Naive B cell (primary cell): ENCODE results near the gene KCNG2. TPM values are rescaled to one million over a fixed set of nuclear protein-coding genes. Genes with fewer than 3 reads are reported as not detected.
"Not testable (repeated sequence)": the region's sequence is repeated elsewhere in the genome, so short reads cannot be mapped to it uniquely, and the experiment has no call there.

Experiments used
- ATAC-seq, 2 donors: fragments of 150-1000 bp; cut with Tn5 transposase; 2 replicates each; pipeline ENCODE4 v1.10.0; 2021; ENCODE audit warnings: low read depth in 2 of 2, mild to moderate bottlenecking in 2 of 2, moderate library complexity in 2 of 2
- DNase-seq: peaks from one replicate; pipeline ENCODE4 v3.0.0; 2022
- H3K27ac Mint-ChIP-seq, 6 donors: one replicate each; pipeline ENCODE4 v1.8.0; 2020 to 2022; ENCODE audit warnings: mild to moderate bottlenecking in 6 of 6, mixed read lengths in 6 of 6, moderate library complexity in 5 of 6, inconsistent platforms in 2 of 6
- H3K27me3 Mint-ChIP-seq, 3 donors: one replicate each; pipeline ENCODE4 v1.8.0; 2021 to 2022; ENCODE audit warnings: mixed read lengths in 3 of 3, mild to moderate bottlenecking in 1 of 3
- H3K36me3 Mint-ChIP-seq, 2 donors: one replicate each; pipeline ENCODE4 v1.8.0; 2020 to 2022; ENCODE audit warnings: mixed read lengths in 2 of 2, inconsistent platforms in 1 of 2, mild to moderate bottlenecking in 1 of 2
- H3K4me1 Mint-ChIP-seq, 3 donors: one replicate each; pipeline ENCODE4 v1.8.0; 2020 to 2022; ENCODE audit warnings: mixed read lengths in 3 of 3, inconsistent platforms in 1 of 3, mild to moderate bottlenecking in 1 of 3, moderate library complexity in 1 of 3
- H3K4me3 Mint-ChIP-seq, 8 donors: one replicate each; pipeline ENCODE4 v1.8.0; 2020 to 2022; ENCODE audit warnings: mild to moderate bottlenecking in 8 of 8, mixed read lengths in 8 of 8, moderate library complexity in 8 of 8, inconsistent platforms in 2 of 8
- H3K9me3 Mint-ChIP-seq, 7 donors: one replicate each; pipeline ENCODE4 v1.8.0; 2020 to 2022; ENCODE audit warnings: mixed read lengths in 7 of 7, mild to moderate bottlenecking in 5 of 7, inconsistent platforms in 2 of 7, moderate library complexity in 1 of 7
- polyA plus RNA-seq, 6 donors: library from polyadenylated mRNA; unstranded; fragments of 300-500 nt; fragmentation: Illumina TruSeq; gene quantifications; one replicate each; pipeline ENCODE4 v1.2.3, GENCODE V29; 2021; ENCODE audit warnings: low read depth in 6 of 6

KCNG2 gene
- polyA plus RNA-seq, 6 donors from 2014 or later, result not detected

DNA sequence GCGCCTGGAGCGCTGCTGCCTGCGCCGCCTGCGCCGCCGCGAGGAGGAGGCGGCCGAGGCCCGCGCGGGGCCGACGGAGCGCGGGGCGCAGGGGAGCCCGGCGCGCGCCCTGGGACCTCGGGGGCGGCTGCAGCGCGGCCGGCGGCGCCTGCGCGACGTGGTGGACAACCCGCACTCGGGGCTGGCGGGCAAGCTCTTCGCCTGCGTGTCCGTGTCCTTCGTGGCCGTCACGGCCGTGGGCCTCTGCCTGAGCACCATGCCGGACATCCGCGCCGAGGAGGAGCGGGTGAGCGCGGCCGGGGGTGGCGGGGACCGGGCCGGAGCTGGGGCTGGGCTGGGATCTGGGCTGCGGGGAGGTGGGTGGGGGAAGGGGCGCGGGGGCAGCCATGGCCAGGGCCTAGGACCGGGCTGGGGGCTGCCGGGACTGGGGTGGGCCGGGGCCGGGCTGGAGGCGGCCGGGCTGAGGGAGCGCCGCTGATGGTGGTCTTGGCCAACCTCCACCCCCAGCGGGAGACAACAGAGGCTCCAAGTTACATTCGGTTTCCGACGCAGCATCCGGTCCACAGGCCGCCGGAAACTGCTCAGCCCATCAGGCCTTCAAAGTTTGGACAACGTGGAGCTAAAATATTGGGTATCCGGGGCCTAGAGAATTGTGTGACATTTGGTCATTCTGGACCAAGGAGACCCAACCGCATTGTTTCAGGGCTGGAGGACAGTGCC is 66.4 kb downstream of the KCNG2 start:
- Mint-ChIP-seq H3K27me3 (peaks cover 0 to 4% (median under 1%) of the 10 kb centered on the region in 3 donors), H3K4me3 (no peak overlapping the region), H3K36me3 (peaks cover 7 to 8% of the 10 kb centered on the region in 2 donors), H3K4me1 (no peaks in the 10 kb centered on the region), H3K27ac (no peak overlapping the region), H3K9me3 (peaks cover 7 to 25% (median 15%) of the 10 kb centered on the region in 7 donors)
- ATAC-seq (no peak), DNase-seq (no peak)

GRCh38 chr18:79864955-79865354 is 67.2 kb downstream of the KCNG2 start:
- peaks cover 7 to 25% (median 15%) of the 10 kb centered on the region in 7 donors for H3K9me3 Mint-ChIP-seq
- not testable (repeated sequence) for H3K4me1 Mint-ChIP-seq, DNase-seq, ATAC-seq, H3K27me3 Mint-ChIP-seq, H3K36me3 Mint-ChIP-seq, H3K4me3 Mint-ChIP-seq, H3K27ac Mint-ChIP-seq

DNA sequence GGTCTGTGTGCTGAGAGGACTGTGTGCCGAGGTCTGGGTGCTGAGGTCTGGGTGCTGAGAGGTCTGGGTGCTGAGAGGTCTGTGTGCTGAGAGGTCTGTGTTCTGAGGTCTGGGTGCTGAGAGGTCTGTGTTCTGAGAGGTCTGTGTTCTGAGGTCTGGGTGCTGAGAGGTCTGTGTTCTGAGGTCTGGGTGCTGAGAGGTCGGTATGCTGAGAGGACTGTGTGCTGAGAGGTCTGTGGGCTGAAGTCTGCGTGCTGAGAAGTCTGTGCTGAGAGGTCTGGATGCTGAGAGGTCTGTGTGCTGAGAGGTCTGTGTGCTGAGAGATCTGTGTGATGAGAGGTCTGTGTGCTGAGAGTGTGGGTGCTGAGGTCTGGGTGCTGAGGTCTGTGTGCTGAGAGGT is 68.2 kb downstream of the KCNG2 start:
- H3K4me1 Mint-ChIP-seq, H3K36me3 Mint-ChIP-seq, ATAC-seq, H3K27ac Mint-ChIP-seq, DNase-seq, H3K27me3 Mint-ChIP-seq, H3K4me3 Mint-ChIP-seq: not testable (repeated sequence)
- peaks cover 4 to 18% (median 9%) of the 10 kb centered on the region in 7 donors for H3K9me3 Mint-ChIP-seq

GRCh38 chr18:79866889-79867574 is 69.3 kb downstream of the KCNG2 start:
- H3K9me3 Mint-ChIP-seq, result peaks cover 0 to 7% (median 2%) of the 10 kb centered on the region in 7 donors
- DNase-seq (no peak), ATAC-seq (no peak)

GRCh38 chr18:79867666-79868065 is 69.9 kb downstream of the KCNG2 start:
- ATAC-seq, result no peak
- Mint-ChIP-seq H3K9me3 (peaks cover 0 to under 1% (median 0%) of the 10 kb centered on the region in 7 donors), H3K36me3 (no peaks in the 10 kb centered on the region), H3K27me3 (peaks cover 0 to 4% (median 0%) of the 10 kb centered on the region in 3 donors), H3K4me3 (no peak overlapping the region), H3K4me1 (no peaks in the 10 kb centered on the region), H3K27ac (no peak overlapping the region)
- DNase-seq, result no peak

More at GRCh38 chr18:79866889-79867574, 69.3 kb downstream of the KCNG2 start:
- Mint-ChIP-seq H3K27me3 (no peaks in the 10 kb centered on the region), H3K4me1 (no peaks in the 10 kb centered on the region), H3K4me3 (no peak overlapping the region), H3K36me3 (peaks cover under 1% of the 10 kb centered on the region in 2 donors), H3K27ac (no peak overlapping the region)

DNA sequence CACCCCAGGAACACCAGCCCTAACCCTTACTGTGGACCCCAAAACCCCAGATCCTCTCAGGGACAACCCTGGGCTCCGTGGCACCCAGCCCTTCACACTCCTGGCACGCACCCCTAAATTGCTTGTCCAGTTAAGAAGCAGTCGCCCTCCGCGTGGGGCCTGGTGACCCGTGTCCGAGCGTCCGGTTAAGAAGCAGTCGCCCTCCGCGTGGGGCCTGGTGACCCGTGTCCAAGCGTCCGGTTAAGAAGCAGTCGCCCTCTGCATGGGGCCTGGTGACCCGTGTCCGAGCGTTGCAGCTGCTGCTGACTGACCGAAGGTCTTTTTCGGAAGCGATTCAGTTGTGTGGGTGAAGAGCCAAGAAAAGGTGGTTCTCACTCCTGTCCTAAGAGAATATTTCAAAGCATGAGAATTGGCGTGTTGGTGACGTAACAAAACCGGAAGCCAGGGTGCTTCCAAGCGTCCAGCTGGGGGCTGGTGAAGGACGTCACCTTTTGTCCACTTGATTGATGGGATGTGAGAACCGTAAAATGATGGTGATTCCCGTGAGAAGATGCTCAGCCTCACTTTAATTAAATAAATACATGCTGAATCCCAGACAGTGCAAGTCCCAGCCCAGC is 70.5 kb downstream of the KCNG2 start:
- no peaks in the 10 kb centered on the region for H3K4me1 Mint-ChIP-seq
- no peak overlapping the region for H3K4me3 Mint-ChIP-seq
- ATAC-seq (no peak), DNase-seq (no peak)
- H3K9me3 Mint-ChIP-seq, result no peaks in the 10 kb centered on the region
- no peak overlapping the region for H3K27ac Mint-ChIP-seq
- no peaks in the 10 kb centered on the region for H3K36me3 Mint-ChIP-seq
- peaks cover 0 to 5% (median 0%) of the 10 kb centered on the region in 3 donors for H3K27me3 Mint-ChIP-seq

- no peak overlapping the region for H3K4me3 Mint-ChIP-seq
- DNase-seq (no peak), ATAC-seq (no peak)
- peaks cover 0 to 5% (median under 1%) of the 10 kb centered on the region in 3 donors for H3K27me3 Mint-ChIP-seq
- H3K36me3 Mint-ChIP-seq, result no peaks in the 10 kb centered on the region
- no peak overlapping the region for H3K27ac Mint-ChIP-seq
- no peaks in the 10 kb centered on the region for H3K9me3 Mint-ChIP-seq
- no peaks in the 10 kb centered on the region for H3K4me1 Mint-ChIP-seq
Measured at GRCh38 chr18:79868811-79869541, 71.2 kb downstream of the KCNG2 start.

DNA sequence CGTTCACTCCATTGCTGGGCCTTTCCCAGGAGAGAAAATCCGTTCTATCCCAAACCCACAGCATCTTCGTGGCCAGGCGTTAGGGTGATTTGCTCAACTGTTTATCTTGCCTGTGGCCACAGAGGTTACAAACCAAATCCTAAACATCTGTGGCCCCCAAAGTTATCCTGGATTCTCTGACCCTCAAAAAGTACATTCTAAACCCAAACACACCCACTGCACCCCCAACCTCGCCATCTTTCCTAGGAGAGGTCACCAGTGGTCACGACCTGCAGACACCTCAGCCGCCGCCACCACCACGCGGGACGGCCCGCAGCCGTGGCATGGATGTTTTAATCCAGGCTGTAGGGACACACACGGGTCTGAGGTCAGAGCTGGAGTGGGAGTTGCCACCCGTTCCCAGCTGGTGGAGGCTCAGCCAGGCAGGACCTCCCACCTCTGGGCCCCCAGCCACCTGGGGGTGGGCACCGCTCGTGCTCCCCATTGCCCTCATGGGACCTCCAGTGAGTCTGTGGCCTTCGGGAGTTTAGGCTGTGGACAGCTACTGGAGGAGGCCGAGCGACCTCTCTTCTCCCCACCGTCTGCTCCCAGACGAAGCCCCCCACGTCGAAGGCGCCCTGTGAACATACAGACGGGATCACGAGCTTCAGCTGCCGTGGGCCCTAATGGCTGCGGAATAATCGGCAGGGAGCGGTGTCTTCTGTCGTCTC is 72.0 kb downstream of the KCNG2 start:
- no peak overlapping the region for H3K4me3 Mint-ChIP-seq
- no peak for ATAC-seq
- H3K36me3 Mint-ChIP-seq, result no peaks in the 10 kb centered on the region

GRCh38 chr18:79870301-79871025 is 72.7 kb downstream of the KCNG2 start:
- H3K27ac Mint-ChIP-seq, result no peak overlapping the region
- ATAC-seq (no peak), DNase-seq (no peak)
- H3K27me3 Mint-ChIP-seq, result peaks cover 0 to 5% (median 5%) of the 10 kb centered on the region in 3 donors
- no peaks in the 10 kb centered on the region for H3K36me3 Mint-ChIP-seq
- no peaks in the 10 kb centered on the region for H3K4me1 Mint-ChIP-seq
- no peaks in the 10 kb centered on the region for H3K9me3 Mint-ChIP-seq
- no peak overlapping the region for H3K4me3 Mint-ChIP-seq

More for the DNA sequence above, 72.0 kb downstream of the KCNG2 start:
- Mint-ChIP-seq H3K27ac (no peak overlapping the region), H3K9me3 (no peaks in the 10 kb centered on the region), H3K4me1 (no peaks in the 10 kb centered on the region), H3K27me3 (peaks cover 0 to 5% (median 5%) of the 10 kb centered on the region in 3 donors)
- DNase-seq, result no peak

- ATAC-seq, result no peak
- no peaks in the 10 kb centered on the region for H3K36me3 Mint-ChIP-seq
- H3K27ac Mint-ChIP-seq, result no peak overlapping the region
- no peak for DNase-seq
- H3K9me3 Mint-ChIP-seq, result no peaks in the 10 kb centered on the region
- no peaks in the 10 kb centered on the region for H3K4me1 Mint-ChIP-seq
- H3K4me3 Mint-ChIP-seq, result no peak overlapping the region
- peaks cover 0 to 5% (median 5%) of the 10 kb centered on the region in 3 donors for H3K27me3 Mint-ChIP-seq
Measured at GRCh38 chr18:79871026-79871390, 73.3 kb downstream of the KCNG2 start.

DNA sequence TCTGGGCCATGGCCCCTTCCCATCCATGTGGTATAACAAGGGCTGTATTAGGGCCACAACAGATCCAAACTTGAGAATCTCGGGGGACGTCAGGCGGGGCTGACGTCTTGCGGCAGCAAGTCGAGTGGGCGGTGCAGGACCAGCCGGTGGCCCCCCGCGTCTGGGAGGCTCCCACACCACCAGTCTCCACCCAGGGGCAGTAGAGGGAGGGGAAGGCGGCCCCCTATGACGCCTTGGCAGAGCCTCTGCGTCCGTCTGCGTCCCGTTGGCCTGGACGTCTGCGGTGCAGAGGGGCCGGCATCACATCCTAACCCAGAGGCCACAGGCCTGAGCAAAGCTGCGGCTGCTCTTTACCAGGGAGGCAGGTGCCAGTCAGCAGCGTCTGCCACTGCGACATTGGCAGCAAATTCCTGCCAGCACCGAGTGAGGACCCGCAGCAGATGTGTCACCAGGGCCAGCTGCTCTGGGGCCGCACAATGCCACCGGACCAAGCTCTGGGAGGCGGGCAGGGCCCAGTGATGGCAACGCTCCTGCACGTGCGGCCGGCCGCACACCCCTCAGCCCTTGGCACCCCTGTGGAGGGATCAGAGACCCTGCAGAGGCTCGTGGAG is 73.8 kb downstream of the KCNG2 start:
- no peak overlapping the region for H3K4me3 Mint-ChIP-seq
- no peak for ATAC-seq

More for the DNA sequence above, 73.8 kb downstream of the KCNG2 start:
- no peak for DNase-seq
- H3K9me3 Mint-ChIP-seq, result no peaks in the 10 kb centered on the region
- H3K27ac Mint-ChIP-seq, result no peak overlapping the region
- no peaks in the 10 kb centered on the region for H3K4me1 Mint-ChIP-seq
- peaks cover 0 to 5% (median 5%) of the 10 kb centered on the region in 3 donors for H3K27me3 Mint-ChIP-seq
- no peaks in the 10 kb centered on the region for H3K36me3 Mint-ChIP-seq
